ENCODE results near the gene LIM2.

The LIM2 gene

DNA sequence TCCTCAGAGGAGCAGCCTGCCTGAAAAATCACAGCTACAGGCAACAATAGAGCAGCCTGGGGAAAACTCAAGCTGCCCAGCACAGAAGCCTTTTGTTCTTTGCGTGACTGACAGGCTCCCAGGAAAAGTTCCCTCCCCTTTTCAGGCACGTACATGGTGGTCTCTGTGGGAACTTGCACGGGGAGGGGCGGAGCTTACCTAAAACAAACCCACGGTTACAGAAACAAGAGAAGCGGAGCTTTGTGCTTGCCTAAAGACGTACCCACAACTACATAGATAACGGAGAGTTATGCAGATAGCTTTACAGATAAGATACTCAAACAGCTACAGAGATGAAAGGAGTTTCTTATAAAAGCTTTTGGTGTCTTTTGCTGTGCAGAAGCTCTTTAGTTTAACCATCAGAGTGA lies 33.0 kb downstream of the LIM2 start:
- H3K9me3 ChIP-seq (ENCODE audit: control insufficient read depth, insufficient read depth, low read depth, low read length), result no peaks in the 10 kb centered on the region
- peaks cover 14% of the 10 kb centered on the region for H3K4me1 ChIP-seq (ENCODE audit: control insufficient read depth, insufficient read depth, low read length)
- no peak overlapping the region for H3K27ac ChIP-seq (ENCODE audit: extremely low read depth, low read depth, low read length)
- TF ChIP-seq ZNF362 (tag by site-specific recombination; IDR thresholded peaks at IDR 0.05) (no peak), ZNF645 (tag by site-specific recombination; IDR thresholded peaks at IDR 0.05) (no peak), SP2 (tag by site-specific recombination; IDR thresholded peaks at IDR 0.05) (peak; percentile 37), MZF1 (tag by site-specific recombination; IDR thresholded peaks at IDR 0.05; ENCODE audit: borderline replicate concordance) (no peak), ZNF530 (tag by site-specific recombination; IDR thresholded peaks at IDR 0.05; ENCODE audit: low read depth) (no peak), ZNF335 (tag by site-specific recombination; conservative IDR thresholded peaks at IDR 0.05) (peak; percentile 85), ZBTB8A (tag by site-specific recombination; IDR thresholded peaks at IDR 0.05) (peak; percentile 80)
- POLR2A ChIA-PET, result interaction anchor here (0.6 to 1.5 kb wide), 6 partner anchors 13 to 306 kb away, joined by 3 to 9 read pairs (median 5); partner anchors contain the start of gene VSIG10L
- no peak overlapping the region for H3K4me3 ChIP-seq (ENCODE audit: low read depth, low read length)
- H3K36me3 ChIP-seq (ENCODE audit: control insufficient read depth in 2 of 2, insufficient read depth in 1 of 2, low read length in 2 of 2), result peaks cover 5 to 25% of the 10 kb centered on the region in 2 experiments; a peak in 2 of 3 replicates
- CTCF ChIA-PET, result interaction anchor here (0.6 to 1.7 kb wide), 3 partner anchors 8 to 196 kb away, joined by 3 to 6 read pairs (median 5); no protein-coding TSS in a partner anchor

DNA sequence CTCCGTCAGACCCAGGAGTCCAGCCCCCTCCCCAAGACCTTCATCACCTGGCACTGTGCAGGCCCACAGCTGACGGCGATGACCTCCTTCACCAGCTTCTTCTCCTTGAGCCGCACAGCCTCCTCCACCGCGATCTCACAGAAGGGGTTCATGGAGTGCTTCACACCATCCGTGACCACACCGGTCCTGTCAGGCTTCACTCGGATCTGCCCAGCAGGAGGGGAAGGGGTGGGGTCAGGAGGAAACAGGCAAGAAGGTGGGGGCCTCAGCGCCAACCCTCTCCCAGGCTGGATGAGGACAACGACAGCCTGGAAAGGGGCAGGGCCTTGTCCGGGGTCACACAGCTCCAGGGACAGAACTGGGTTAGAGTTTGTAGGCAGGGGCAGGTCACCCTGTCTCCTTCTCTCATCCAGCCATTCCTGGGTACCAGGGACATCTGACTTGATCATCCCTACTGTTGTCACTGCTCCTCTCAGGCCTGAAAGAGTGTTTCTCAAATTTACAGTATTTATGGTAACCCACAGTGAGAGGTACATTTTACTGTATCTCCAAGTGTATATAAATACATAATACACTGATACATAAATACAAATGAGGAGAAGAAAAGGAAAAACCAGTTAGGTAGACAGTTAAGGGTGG lies 33.6 kb downstream of the LIM2 start:
- ChIA-PET CTCF (interaction anchor here (0.6 to 1.7 kb wide), 3 partner anchors 9 to 196 kb away, joined by 3 to 6 read pairs (median 5); no protein-coding TSS in a partner anchor), POLR2A (interaction anchor here (0.6 to 1.5 kb wide), 5 partner anchors 12 to 38 kb away, joined by 3 to 9 read pairs (median 6); partner anchors contain the start of gene VSIG10L)
- Histone ChIP-seq H3K9me3 (ENCODE audit: control insufficient read depth, insufficient read depth, low read depth, low read length) (no peaks in the 10 kb centered on the region), H3K4me3 (ENCODE audit: low read depth, low read length) (no peak overlapping the region), H3K4me1 (ENCODE audit: control insufficient read depth, insufficient read depth, low read length) (peaks cover 9% of the 10 kb centered on the region), H3K36me3 (ENCODE audit: control insufficient read depth in 2 of 2, insufficient read depth in 1 of 2, low read length in 2 of 2) (peaks cover 9 to 25% of the 10 kb centered on the region in 2 experiments; a peak in 2 of 3 replicates), H3K27ac (ENCODE audit: extremely low read depth, low read depth, low read length) (no peak overlapping the region)
- no peak for TF ChIP-seq IKZF3 (tag by site-specific recombination; IDR thresholded peaks at IDR 0.05)
- 0 out of 2 replicates have a peak, but pooled peaks have one; percentile 16 for TF ChIP-seq KLF1 (tag by site-specific recombination; IDR thresholded peaks at IDR 0.05)
- no peak for TF ChIP-seq ZNF184 (tag by site-specific recombination; IDR thresholded peaks at IDR 0.05)
- no peak for TF ChIP-seq ZBTB20 (tag by site-specific recombination; IDR thresholded peaks at IDR 0.05)
- peak; percentile 52 for TF ChIP-seq ZIC2 (tag by site-specific recombination; IDR thresholded peaks at IDR 0.05)
- TF ChIP-seq ZBTB8A (tag by site-specific recombination; IDR thresholded peaks at IDR 0.05), result no peak
- TF ChIP-seq ZNF23 (tag by site-specific recombination; IDR thresholded peaks at IDR 0.05; ENCODE audit: borderline replicate concordance), result no peak
- TF ChIP-seq, protein P1, sequence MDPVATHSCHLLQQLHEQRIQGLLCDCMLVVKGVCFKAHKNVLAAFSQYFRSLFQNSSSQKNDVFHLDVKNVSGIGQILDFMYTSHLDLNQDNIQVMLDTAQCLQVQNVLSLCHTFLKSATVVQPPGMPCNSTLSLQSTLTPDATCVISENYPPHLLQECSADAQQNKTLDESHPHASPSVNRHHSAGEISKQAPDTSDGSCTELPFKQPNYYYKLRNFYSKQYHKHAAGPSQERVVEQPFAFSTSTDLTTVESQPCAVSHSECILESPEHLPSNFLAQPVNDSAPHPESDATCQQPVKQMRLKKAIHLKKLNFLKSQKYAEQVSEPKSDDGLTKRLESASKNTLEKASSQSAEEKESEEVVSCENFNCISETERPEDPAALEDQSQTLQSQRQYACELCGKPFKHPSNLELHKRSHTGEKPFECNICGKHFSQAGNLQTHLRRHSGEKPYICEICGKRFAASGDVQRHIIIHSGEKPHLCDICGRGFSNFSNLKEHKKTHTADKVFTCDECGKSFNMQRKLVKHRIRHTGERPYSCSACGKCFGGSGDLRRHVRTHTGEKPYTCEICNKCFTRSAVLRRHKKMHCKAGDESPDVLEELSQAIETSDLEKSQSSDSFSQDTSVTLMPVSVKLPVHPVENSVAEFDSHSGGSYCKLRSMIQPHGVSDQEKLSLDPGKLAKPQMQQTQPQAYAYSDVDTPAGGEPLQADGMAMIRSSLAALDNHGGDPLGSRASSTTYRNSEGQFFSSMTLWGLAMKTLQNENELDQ (tag by site-specific recombination; IDR thresholded peaks at IDR 0.05; ENCODE audit: low read depth), result no peak
- TF ChIP-seq, protein P2, sequence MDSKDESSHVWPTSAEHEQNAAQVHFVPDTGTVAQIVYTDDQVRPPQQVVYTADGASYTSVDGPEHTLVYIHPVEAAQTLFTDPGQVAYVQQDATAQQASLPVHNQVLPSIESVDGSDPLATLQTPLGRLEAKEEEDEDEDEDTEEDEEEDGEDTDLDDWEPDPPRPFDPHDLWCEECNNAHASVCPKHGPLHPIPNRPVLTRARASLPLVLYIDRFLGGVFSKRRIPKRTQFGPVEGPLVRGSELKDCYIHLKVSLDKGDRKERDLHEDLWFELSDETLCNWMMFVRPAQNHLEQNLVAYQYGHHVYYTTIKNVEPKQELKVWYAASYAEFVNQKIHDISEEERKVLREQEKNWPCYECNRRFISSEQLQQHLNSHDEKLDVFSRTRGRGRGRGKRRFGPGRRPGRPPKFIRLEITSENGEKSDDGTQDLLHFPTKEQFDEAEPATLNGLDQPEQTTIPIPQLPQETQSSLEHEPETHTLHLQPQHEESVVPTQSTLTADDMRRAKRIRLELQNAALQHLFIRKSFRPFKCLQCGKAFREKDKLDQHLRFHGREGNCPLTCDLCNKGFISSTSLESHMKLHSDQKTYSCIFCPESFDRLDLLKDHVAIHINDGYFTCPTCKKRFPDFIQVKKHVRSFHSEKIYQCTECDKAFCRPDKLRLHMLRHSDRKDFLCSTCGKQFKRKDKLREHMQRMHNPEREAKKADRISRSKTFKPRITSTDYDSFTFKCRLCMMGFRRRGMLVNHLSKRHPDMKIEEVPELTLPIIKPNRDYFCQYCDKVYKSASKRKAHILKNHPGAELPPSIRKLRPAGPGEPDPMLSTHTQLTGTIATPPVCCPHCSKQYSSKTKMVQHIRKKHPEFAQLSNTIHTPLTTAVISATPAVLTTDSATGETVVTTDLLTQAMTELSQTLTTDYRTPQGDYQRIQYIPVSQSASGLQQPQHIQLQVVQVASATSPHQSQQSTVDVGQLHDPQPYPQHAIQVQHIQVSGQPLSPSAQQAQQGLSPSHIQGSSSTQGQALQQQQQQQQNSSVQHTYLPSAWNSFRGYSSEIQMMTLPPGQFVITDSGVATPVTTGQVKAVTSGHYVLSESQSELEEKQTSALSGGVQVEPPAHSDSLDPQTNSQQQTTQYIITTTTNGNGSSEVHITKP (tag by site-specific recombination; IDR thresholded peaks at IDR 0.05), result no peak
- TF ChIP-seq ZNF48 (tag by site-specific recombination; IDR thresholded peaks at IDR 0.05), result no peak
- TF ChIP-seq RBAK (tag by site-specific recombination; IDR thresholded peaks at IDR 0.05), result no peak
- TF ChIP-seq, protein P3, sequence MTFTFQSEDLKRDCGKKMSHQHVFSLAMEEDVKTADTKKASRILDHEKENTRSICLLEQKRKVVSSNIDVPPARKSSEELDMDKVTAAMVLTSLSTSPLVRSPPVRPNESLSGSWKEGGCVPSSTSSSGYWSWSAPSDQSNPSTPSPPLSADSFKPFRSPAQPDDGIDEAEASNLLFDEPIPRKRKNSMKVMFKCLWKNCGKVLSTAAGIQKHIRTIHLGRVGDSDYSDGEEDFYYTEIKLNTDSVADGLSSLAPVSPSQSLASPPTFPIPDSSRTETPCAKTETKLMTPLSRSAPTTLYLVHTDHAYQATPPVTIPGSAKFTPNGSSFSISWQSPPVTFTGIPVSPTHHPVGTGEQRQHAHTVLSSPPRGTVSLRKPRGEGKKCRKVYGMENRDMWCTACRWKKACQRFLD (tag by site-specific recombination; IDR thresholded peaks at IDR 0.05), result no peak
- no peak for TF ChIP-seq ZNF561 (tag by site-specific recombination; IDR thresholded peaks at IDR 0.05; ENCODE audit: borderline replicate concordance)
- no peak for TF ChIP-seq ZNF791 (tag by site-specific recombination; IDR thresholded peaks at IDR 0.05)
- TF ChIP-seq ZNF558 (tag by site-specific recombination; IDR thresholded peaks at IDR 0.05), result no peak
- no peak for TF ChIP-seq ZSCAN23 (tag by site-specific recombination; IDR thresholded peaks at IDR 0.05)

All from HEK293 (cell line).